Vagina (tissue), 2 donors: ENCODE measurements around the gene SAP30L. TPM values are rescaled to one million over a fixed set of nuclear protein-coding genes. Genes with fewer than 3 reads are reported as not detected.

Experiments used
- DNase-seq, 2 donors: peaks; one replicate each; pipeline ENCODE4 v3.0.0-alpha.2; 2017; ENCODE audit errors: extremely low spot score in 2 of 2
- H3K27ac ChIP-seq: fragments of 200-600 bp; sonication (generic); one replicate; pipeline ENCODE4 v1.5.1; 2019
- H3K27me3 ChIP-seq: fragments of 200-600 bp; sonication (generic); one replicate; pipeline ENCODE4 v1.5.1; 2019
- H3K36me3 ChIP-seq, 2 donors: fragments of 200-600 bp; sonication (generic); one replicate each; pipeline ENCODE4 v1.5.1; 2017 to 2019
- H3K4me1 ChIP-seq: fragments of 200-600 bp; sonication (generic); one replicate; pipeline ENCODE4 v1.5.1; 2019
- H3K4me3 ChIP-seq, 2 donors: fragments of 200-600 bp; sonication (generic); 1 replicate in 1 of 2; 2 replicates in 1 of 2; pipeline ENCODE4 v1.5.1; 2016 to 2019
- H3K9me3 ChIP-seq: fragments of 200-600 bp; sonication (generic); one replicate; pipeline ENCODE4 v1.5.1; 2019
- POLR2A ChIP-seq, 2 donors: fragments of 450-650 bp; IDR thresholded peaks; one replicate each; pipeline ENCODE4 v1.6.1; 2017; ENCODE audit warnings: antibody characterized with exemption in 2 of 2, mild to moderate bottlenecking in 2 of 2, moderate library complexity in 2 of 2
- POLR2AphosphoS5 ChIP-seq, 2 donors: sonication (generic); formaldehyde crosslinking; IDR thresholded peaks; one replicate each; pipeline ENCODE4 v1.9.0; 2017; ENCODE audit warnings: antibody characterized with exemption in 2 of 2, mild to moderate bottlenecking in 2 of 2, low read depth in 1 of 2; ENCODE audit not compliant: insufficient read depth in 1 of 2
- intact Hi-C: fragments of 100-400 bp; cut with DNase I; formaldehyde crosslinking; loops from one replicate; pipeline ENCODE4 v1.15.1; 2023
- total RNA-seq: library from RNA; depleted of rRNA; stranded (reverse); fragments of >200 nt; gene quantifications from one replicate; pipeline ENCODE4 v1.2.3, GENCODE V29; 2016
- TF ChIP-seq, protein P1 (sequence below), 3 experiments: fragments of 450-650 bp in 2 of 3; fragments of 200-600 bp in 1 of 3; sonication (generic) in 1 of 3; IDR thresholded peaks; one replicate each; pipeline ENCODE4 v1.5.1; 2017 to 2019; ENCODE audit warnings: antibody characterized with exemption in 3 of 3, mild to moderate bottlenecking in 2 of 3, moderate library complexity in 2 of 3

Gene SAP30L
- total RNA-seq, 1 donor from 2014 or later, result 54.3 TPM

DNA sequence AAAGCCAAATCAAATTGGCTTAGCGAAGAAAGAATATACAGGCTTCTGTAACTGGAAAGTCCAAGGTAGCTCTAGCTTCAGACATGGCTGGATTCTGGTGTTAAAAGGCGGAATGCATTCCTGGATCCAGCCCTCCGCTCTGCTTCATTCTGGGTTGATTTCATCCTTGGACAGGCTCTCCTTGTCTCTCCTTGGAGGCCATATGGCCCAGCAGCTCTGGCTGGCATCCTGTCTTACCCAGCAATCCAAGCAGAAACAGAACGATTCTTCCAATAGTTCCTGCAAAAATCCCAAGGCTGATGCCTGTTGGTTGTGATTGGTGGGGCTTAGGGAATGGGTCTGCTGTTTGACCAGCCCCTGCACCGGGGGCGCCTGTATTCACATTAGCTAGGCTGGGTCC is 37.0 kb upstream of the SAP30L start:
- TF ChIP-seq POLR2A (IDR thresholded peaks at IDR 0.05) (no peak), POLR2AphosphoS5 (IDR thresholded peaks at IDR 0.05; ENCODE audit: insufficient read depth in 1 of 2, low read depth in 1 of 2) (no peak)
- TF ChIP-seq, protein P1, sequence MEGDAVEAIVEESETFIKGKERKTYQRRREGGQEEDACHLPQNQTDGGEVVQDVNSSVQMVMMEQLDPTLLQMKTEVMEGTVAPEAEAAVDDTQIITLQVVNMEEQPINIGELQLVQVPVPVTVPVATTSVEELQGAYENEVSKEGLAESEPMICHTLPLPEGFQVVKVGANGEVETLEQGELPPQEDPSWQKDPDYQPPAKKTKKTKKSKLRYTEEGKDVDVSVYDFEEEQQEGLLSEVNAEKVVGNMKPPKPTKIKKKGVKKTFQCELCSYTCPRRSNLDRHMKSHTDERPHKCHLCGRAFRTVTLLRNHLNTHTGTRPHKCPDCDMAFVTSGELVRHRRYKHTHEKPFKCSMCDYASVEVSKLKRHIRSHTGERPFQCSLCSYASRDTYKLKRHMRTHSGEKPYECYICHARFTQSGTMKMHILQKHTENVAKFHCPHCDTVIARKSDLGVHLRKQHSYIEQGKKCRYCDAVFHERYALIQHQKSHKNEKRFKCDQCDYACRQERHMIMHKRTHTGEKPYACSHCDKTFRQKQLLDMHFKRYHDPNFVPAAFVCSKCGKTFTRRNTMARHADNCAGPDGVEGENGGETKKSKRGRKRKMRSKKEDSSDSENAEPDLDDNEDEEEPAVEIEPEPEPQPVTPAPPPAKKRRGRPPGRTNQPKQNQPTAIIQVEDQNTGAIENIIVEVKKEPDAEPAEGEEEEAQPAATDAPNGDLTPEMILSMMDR (IDR thresholded peaks at IDR 0.05), result no peak
- Histone ChIP-seq H3K27me3 (no peaks in the 10 kb centered on the region), H3K4me1 (peaks cover 9% of the 10 kb centered on the region), H3K36me3 (peaks cover 0 to 4% of the 10 kb centered on the region in 2 donors), H3K27ac (no peak overlapping the region), H3K9me3 (no peaks in the 10 kb centered on the region), H3K4me3 (no peak overlapping the region)
- intact Hi-C loops, result loop anchor here (2.0 to 10.0 kb wide), 3 partner anchors 214 to 434 kb away; partner anchors contain the start of gene GALNT10
- DNase-seq, result peak in 1 of 2 donors; percentile 43

DNA sequence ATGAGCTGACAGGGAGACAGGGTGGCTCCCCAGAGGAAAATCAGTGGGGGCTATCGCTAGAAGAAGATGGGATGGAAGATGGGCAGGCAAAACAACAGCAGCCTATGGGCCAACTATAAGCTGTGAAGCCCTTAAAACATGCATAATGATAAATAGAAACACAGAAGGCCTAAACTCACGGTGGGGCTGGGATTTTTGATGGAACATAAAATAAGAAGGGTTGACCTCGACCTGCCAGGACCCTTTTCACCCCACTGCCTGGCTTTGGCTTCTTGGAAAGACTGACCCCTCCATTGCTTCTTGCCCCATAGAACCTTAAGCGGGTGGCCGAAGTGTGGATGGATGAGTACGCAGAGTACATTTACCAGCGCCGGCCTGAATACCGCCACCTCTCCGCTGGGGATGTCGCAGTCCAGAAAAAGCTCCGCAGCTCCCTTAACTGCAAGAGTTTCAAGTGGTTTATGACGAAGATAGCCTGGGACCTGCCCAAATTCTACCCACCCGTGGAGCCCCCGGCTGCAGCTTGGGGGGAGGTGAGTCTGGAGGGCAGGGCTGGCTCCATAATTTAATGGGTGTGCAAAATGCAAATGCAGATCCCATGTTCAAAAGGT is 36.5 kb upstream of the SAP30L start:
- peak in 1 of 2 donors; percentile 84 for DNase-seq
- no peaks in the 10 kb centered on the region for H3K27me3 ChIP-seq
- no peaks in the 10 kb centered on the region for H3K9me3 ChIP-seq
- TF ChIP-seq POLR2AphosphoS5 (IDR thresholded peaks at IDR 0.05; ENCODE audit: insufficient read depth in 1 of 2, low read depth in 1 of 2), result no peak
- no peak for TF ChIP-seq POLR2A (IDR thresholded peaks at IDR 0.05)
- TF ChIP-seq, protein P1 (IDR thresholded peaks at IDR 0.05), result no peak
- H3K4me1 ChIP-seq, result peaks cover 9% of the 10 kb centered on the region
- no peak overlapping the region for H3K27ac ChIP-seq
- peaks cover 0 to 4% of the 10 kb centered on the region in 2 donors for H3K36me3 ChIP-seq
- no peak overlapping the region for H3K4me3 ChIP-seq
- intact Hi-C loops, result loop anchor here (2.0 to 10.0 kb wide), 3 partner anchors 215 to 435 kb away; partner anchors contain the start of gene GALNT10

DNA sequence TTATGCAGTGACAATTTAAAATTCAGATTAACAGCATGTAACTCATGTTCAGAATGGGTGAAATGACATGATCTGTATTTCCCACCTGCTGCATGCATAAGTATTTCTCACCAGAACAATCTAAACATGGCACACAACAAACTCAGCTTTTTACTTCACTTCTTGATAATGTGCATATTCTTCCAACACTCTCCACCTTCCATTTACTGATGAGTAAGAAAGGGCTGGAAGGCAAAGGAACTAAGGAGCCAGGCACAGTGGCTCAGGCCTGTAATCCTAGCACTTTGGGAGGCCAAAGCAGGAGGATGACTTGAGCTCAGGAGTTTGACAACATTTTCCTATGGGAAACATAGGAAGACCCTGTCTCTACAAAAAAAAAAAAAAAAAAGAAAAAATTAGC is 35.8 kb upstream of the SAP30L start:
- Histone ChIP-seq H3K27ac (no peak overlapping the region), H3K4me3 (no peak overlapping the region), H3K27me3 (no peaks in the 10 kb centered on the region), H3K9me3 (no peaks in the 10 kb centered on the region), H3K36me3 (peaks cover 0 to 4% of the 10 kb centered on the region in 2 donors), H3K4me1 (peaks cover 5% of the 10 kb centered on the region)
- intact Hi-C loops, result no loop called here
- peak in 1 of 2 donors; percentile 20 for DNase-seq
- TF ChIP-seq, protein P1 (IDR thresholded peaks at IDR 0.05), result no peak
- TF ChIP-seq POLR2AphosphoS5 (IDR thresholded peaks at IDR 0.05; ENCODE audit: insufficient read depth in 1 of 2, low read depth in 1 of 2) (no peak), POLR2A (IDR thresholded peaks at IDR 0.05) (no peak)

DNA sequence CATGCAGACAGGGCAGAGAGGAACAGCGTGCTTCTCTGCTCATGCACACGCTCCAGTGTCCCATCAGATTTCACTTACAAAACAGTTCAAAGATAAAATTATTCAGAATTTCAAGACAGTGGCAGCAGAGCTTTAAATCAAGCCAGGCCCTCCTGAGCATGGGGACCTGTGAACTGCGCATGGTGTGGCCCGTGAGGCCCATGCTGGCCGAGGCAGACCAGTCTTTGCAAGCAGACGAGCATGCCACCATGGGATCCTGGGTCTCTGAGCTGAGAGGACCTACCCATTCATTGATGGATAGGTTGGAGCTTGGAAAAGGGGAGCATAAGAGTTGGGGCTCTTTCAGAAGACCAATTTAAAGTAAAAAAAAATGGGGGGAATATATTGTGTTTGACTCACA is 35.0 kb upstream of the SAP30L start:
- intact Hi-C loops, result no loop called here
- H3K27ac ChIP-seq, result no peak overlapping the region
- H3K4me3 ChIP-seq, result no peak overlapping the region
- no peaks in the 10 kb centered on the region for H3K9me3 ChIP-seq
- H3K27me3 ChIP-seq, result no peaks in the 10 kb centered on the region
- no peaks in the 10 kb centered on the region for H3K4me1 ChIP-seq
- DNase-seq, result peak; percentile 49
- TF ChIP-seq POLR2AphosphoS5 (IDR thresholded peaks at IDR 0.05; ENCODE audit: insufficient read depth in 1 of 2, low read depth in 1 of 2) (no peak), POLR2A (IDR thresholded peaks at IDR 0.05) (no peak)
- TF ChIP-seq, protein P1 (IDR thresholded peaks at IDR 0.05), result no peak
- peaks cover 0 to 4% of the 10 kb centered on the region in 2 donors for H3K36me3 ChIP-seq

DNA sequence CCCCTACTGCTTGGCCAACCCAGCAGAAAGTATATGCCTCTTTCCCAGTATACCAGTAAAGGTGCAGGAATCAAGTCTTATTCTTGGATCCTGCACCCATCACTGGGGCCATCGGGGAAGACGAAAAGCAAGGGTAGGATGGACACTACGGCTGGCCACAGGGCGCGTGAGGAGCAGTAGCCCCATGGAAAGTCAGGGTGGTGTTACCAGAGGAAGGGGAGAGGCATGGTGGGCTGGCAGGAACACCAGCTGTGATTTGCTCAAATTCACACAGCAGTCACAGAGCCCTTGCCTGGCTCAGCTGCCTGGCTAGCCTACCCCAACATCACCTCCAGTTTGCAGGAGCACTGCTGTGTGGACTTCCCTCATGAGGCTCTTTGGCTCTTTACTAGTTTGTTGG is 34.5 kb upstream of the SAP30L start:
- intact Hi-C loops, result no loop called here
- TF ChIP-seq POLR2A (IDR thresholded peaks at IDR 0.05), result no peak
- TF ChIP-seq POLR2AphosphoS5 (IDR thresholded peaks at IDR 0.05; ENCODE audit: insufficient read depth in 1 of 2, low read depth in 1 of 2), result no peak
- TF ChIP-seq, protein P1 (IDR thresholded peaks at IDR 0.05), result no peak
- peak; percentile 37 to 79 for DNase-seq
- Histone ChIP-seq H3K9me3 (no peaks in the 10 kb centered on the region), H3K4me3 (no peak overlapping the region), H3K36me3 (peaks cover 0 to 4% of the 10 kb centered on the region in 2 donors), H3K4me1 (no peaks in the 10 kb centered on the region), H3K27me3 (no peaks in the 10 kb centered on the region), H3K27ac (no peak overlapping the region)
